Keratinocyte (primary cell): ENCODE results near the gene CRIM1. TPM values are rescaled to one million over a fixed set of nuclear protein-coding genes. Genes with fewer than 3 reads are reported as not detected.

Source experiments
- DNase-seq: peaks from one replicate; pipeline ENCODE4 v3.0.0-alpha.2; 2011; ENCODE audit warnings: low read depth, missing footprints, low spot score
- FAIRE-seq: peaks from 2 replicates; lab custom pipeline; 2011; peaks lifted over from hg19 to GRCh38; lab: Jason Lieb, UNC
- H2AFZ ChIP-seq: 2 replicates; pipeline ENCODE4 v1.6.0; 2012; ENCODE audit warnings: low read length, control low read depth, inconsistent platforms; ENCODE audit not compliant: control insufficient read depth
- H3K27ac ChIP-seq: 2 replicates; pipeline ENCODE4 v1.5.1; 2011; ENCODE audit warnings: low read length; ENCODE audit not compliant: control insufficient read depth, insufficient read depth
- H3K27me3 ChIP-seq: 3 replicates; pipeline ENCODE4 v1.6.0; 2011; ENCODE audit warnings: low read length; ENCODE audit not compliant: control insufficient read depth, insufficient read depth; ENCODE audit errors: extremely low read depth
- H3K36me3 ChIP-seq, 2 experiments: 2 replicates in 1 of 2; 3 replicates in 1 of 2; pipeline ENCODE4 v1.5.1; 2011; ENCODE audit warnings: low read length in 2 of 2, mild to moderate bottlenecking in 1 of 2; ENCODE audit not compliant: control insufficient read depth in 2 of 2, insufficient read depth in 2 of 2; ENCODE audit errors: extremely low read depth in 1 of 2
- H3K4me1 ChIP-seq: 3 replicates; pipeline ENCODE4 v1.5.1; 2011; ENCODE audit warnings: low read length; ENCODE audit not compliant: control insufficient read depth, insufficient read depth; ENCODE audit errors: extremely low read depth
- H3K4me2 ChIP-seq: 3 replicates; pipeline ENCODE4 v1.6.0; 2011; ENCODE audit warnings: low read depth, low read length; ENCODE audit not compliant: control insufficient read depth, insufficient read depth; ENCODE audit errors: extremely low read depth
- H3K4me3 ChIP-seq, 3 experiments: fragments of 200-600 bp in 1 of 3; sonication (generic) in 1 of 3; 2 replicates in 2 of 3; 3 replicates in 1 of 3; pipeline ENCODE4 v1.5.1; 2011 to 2016; ENCODE audit warnings: low read length in 3 of 3, mild to moderate bottlenecking in 3 of 3, control low read depth in 2 of 3, inconsistent platforms in 1 of 3, low read depth in 1 of 3, mixed read lengths in 1 of 3, mixed run types in 1 of 3, moderate library complexity in 1 of 3; ENCODE audit not compliant: control insufficient read depth in 2 of 3, insufficient read depth in 2 of 3; ENCODE audit errors: extremely low read depth in 1 of 3
- H3K79me2 ChIP-seq: 2 replicates; pipeline ENCODE4 v1.6.0; 2012; ENCODE audit warnings: low read length; ENCODE audit not compliant: control insufficient read depth, insufficient read depth
- H3K9ac ChIP-seq: 3 replicates; pipeline ENCODE4 v1.6.0; 2011; ENCODE audit warnings: low read length; ENCODE audit not compliant: control insufficient read depth, insufficient read depth; ENCODE audit errors: extremely low read depth
- H3K9me1 ChIP-seq: 3 replicates; pipeline ENCODE4 v1.6.0; 2011; ENCODE audit warnings: low read length; ENCODE audit not compliant: control insufficient read depth, insufficient read depth; ENCODE audit errors: extremely low read depth
- H3K9me3 ChIP-seq: 2 replicates; pipeline ENCODE4 v1.5.1; 2012; ENCODE audit warnings: low read depth, low read length; ENCODE audit not compliant: control insufficient read depth
- H4K20me1 ChIP-seq: 3 replicates; pipeline ENCODE4 v1.6.0; 2011; ENCODE audit warnings: low read length; ENCODE audit not compliant: control insufficient read depth, insufficient read depth; ENCODE audit errors: extremely low read depth
- CTCF ChIP-seq, 3 experiments: IDR thresholded peaks in 1 of 3; conservative IDR thresholded peaks in 1 of 3; optimal IDR thresholded peaks in 1 of 3; 2 replicates in 2 of 3; 3 replicates in 1 of 3; pipeline versions ENCODE3 to v1.5.1; 2011; ENCODE audit warnings: low read length in 3 of 3, mild to moderate bottlenecking in 3 of 3, moderate library complexity in 2 of 3, control low read depth in 1 of 3, inconsistent platforms in 1 of 3; ENCODE audit not compliant: insufficient read depth in 2 of 3; ENCODE audit errors: extremely low read depth in 1 of 3
- EZH2 ChIP-seq: IDR thresholded peaks from one replicate; pipeline ENCODE4 v1.6.1; 2012; ENCODE audit warnings: inconsistent platforms, mild to moderate bottlenecking, low read length, moderate library complexity
- dilution Hi-C: fragments of 300-500 bp; cut with MboI; formaldehyde crosslinking; loops from one replicate; pipeline ENCODE4 v1.7.0; 2020; ENCODE audit warnings: low sequenced_read_pairs; ENCODE audit not compliant: extremely low pct_ligation_motif_present
- polyA plus RNA-seq, 5 experiments: library from polyadenylated mRNA; depleted of rRNA in 3 of 5; stranded (reverse) in 3 of 5; stranded (forward) in 1 of 5; unstranded in 1 of 5; fragments of >200 nt; gene quantifications; 1 replicate in 1 of 5; 2 replicates in 3 of 5; 3 replicates in 1 of 5; pipeline versions ENCODE4 v1.2.1 to v1.2.3, GENCODE V29; 2011 to 2012; ENCODE audit warnings: missing spikeins in 2 of 5, low read depth in 1 of 5, low replicate concordance in 1 of 5

The CRIM1 gene
- polyA plus RNA-seq, 1 donor (not counting 4 experiments of a cell fraction or from before 2014, with no cell fraction given) = 98.3 TPM

GRCh38 chr2:36482576-36483214 is 127.1 kb downstream of the CRIM1 start:
- DNase-seq (no peak), FAIRE-seq (no peak)
- H2AFZ ChIP-seq = no peak overlapping the region
- H3K27ac ChIP-seq = no peak overlapping the region
- no peaks in the 10 kb centered on the region for H4K20me1 ChIP-seq
- peaks cover 17% of the 10 kb centered on the region for H3K79me2 ChIP-seq
- dilution Hi-C loops = no loop called here
- no peaks in the 10 kb centered on the region for H3K9me3 ChIP-seq
- peaks cover 30 to 50% of the 10 kb centered on the region in 2 experiments for H3K36me3 ChIP-seq
- H3K4me2 ChIP-seq = no peak overlapping the region
- no peak overlapping the region for H3K4me3 ChIP-seq
- no peaks in the 10 kb centered on the region for H3K27me3 ChIP-seq
- H3K4me1 ChIP-seq = peaks cover 52% of the 10 kb centered on the region
- no peaks in the 10 kb centered on the region for H3K9me1 ChIP-seq
- TF ChIP-seq EZH2 (no peak), CTCF (optimal IDR thresholded peaks at IDR 0.05 in 1 of 3, IDR thresholded peaks at IDR 0.05 in 1 of 3, conservative IDR thresholded peaks at IDR 0.05 in 1 of 3; ENCODE audit: extremely low read depth in 1 of 3, insufficient read depth in 2 of 3, low read length in 3 of 3) (no peak)
- no peak overlapping the region for H3K9ac ChIP-seq

GRCh38 chr2:36483290-36483689 is 127.7 kb downstream of the CRIM1 start:
- H3K9me1 ChIP-seq = no peaks in the 10 kb centered on the region
- H3K79me2 ChIP-seq = peaks cover 20% of the 10 kb centered on the region
- H4K20me1 ChIP-seq = no peaks in the 10 kb centered on the region
- H3K9ac ChIP-seq = no peak overlapping the region
- TF ChIP-seq EZH2 (no peak), CTCF (optimal IDR thresholded peaks at IDR 0.05 in 1 of 3, IDR thresholded peaks at IDR 0.05 in 1 of 3, conservative IDR thresholded peaks at IDR 0.05 in 1 of 3; ENCODE audit: extremely low read depth in 1 of 3, insufficient read depth in 2 of 3, low read length in 3 of 3) (no peak)
- dilution Hi-C loops = no loop called here
- DNase-seq (no peak), FAIRE-seq (no peak)
- peaks cover 30 to 51% of the 10 kb centered on the region in 2 experiments for H3K36me3 ChIP-seq
- H3K9me3 ChIP-seq = no peaks in the 10 kb centered on the region
- H3K27ac ChIP-seq = no peak overlapping the region
- H3K4me1 ChIP-seq = peaks cover 46% of the 10 kb centered on the region
- H3K4me2 ChIP-seq = no peak overlapping the region
- no peak overlapping the region for H2AFZ ChIP-seq
- H3K27me3 ChIP-seq = no peaks in the 10 kb centered on the region
- no peak overlapping the region for H3K4me3 ChIP-seq
